ENCODE results near the gene CAV2. TPM values are rescaled to one million over a fixed set of nuclear protein-coding genes. Genes with fewer than 3 reads are reported as not detected.

CAV2 gene
- total RNA-seq, 2 donors from 2014 or later, result 93.8 to 157 TPM

DNA sequence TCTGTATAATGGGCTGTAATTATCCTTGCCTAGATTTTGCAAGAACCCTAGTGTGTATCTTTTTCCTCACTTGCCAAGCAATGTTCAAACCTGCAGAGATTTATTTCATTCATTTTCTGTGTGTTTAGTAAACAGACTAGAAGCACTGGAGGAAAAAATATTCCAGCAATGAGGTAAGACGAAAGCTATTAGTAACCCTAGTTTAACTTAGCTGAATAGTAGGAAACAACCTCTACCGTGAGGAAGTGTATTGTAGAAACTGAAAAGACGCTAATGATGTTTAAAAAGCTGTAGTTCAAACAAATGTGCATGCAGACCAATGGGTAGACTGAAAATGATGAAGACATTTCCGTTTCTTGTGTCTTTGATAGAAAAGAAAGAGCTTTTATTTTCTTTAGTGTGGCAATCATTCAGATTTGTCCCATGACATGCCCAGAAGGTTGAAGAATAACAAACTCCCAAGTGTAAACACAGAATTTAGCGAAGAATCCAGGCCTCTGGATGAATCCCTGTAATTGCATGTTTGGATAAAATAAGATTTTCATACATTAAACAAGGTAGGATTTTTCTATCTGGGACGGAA lies 46.0 kb downstream of the CAV2 start:
- DNase-seq (ENCODE audit: low spot score), result no peak
- Histone ChIP-seq H3K4me3 (no peak overlapping the region), H3K4me1 (ENCODE audit: control insufficient read depth in 1 of 2, low read depth in 2 of 2) (peaks cover 3 to 30% of the 10 kb centered on the region in 2 donors), H3K27me3 (replicated peaks; ENCODE audit: insufficient read depth) (no peaks in the 10 kb centered on the region), H3K27ac (peak overlapping the region in 1 of 2 donors; percentile 2), H3K9me3 (no peaks in the 10 kb centered on the region), H3K36me3 (peaks cover 9% of the 10 kb centered on the region)
- no peak for ATAC-seq (ENCODE audit: insufficient number of reproducible peaks, low FRiP score, low read depth)
- TF ChIP-seq, protein P1, sequence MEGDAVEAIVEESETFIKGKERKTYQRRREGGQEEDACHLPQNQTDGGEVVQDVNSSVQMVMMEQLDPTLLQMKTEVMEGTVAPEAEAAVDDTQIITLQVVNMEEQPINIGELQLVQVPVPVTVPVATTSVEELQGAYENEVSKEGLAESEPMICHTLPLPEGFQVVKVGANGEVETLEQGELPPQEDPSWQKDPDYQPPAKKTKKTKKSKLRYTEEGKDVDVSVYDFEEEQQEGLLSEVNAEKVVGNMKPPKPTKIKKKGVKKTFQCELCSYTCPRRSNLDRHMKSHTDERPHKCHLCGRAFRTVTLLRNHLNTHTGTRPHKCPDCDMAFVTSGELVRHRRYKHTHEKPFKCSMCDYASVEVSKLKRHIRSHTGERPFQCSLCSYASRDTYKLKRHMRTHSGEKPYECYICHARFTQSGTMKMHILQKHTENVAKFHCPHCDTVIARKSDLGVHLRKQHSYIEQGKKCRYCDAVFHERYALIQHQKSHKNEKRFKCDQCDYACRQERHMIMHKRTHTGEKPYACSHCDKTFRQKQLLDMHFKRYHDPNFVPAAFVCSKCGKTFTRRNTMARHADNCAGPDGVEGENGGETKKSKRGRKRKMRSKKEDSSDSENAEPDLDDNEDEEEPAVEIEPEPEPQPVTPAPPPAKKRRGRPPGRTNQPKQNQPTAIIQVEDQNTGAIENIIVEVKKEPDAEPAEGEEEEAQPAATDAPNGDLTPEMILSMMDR (IDR thresholded peaks at IDR 0.05), result no peak

DNA sequence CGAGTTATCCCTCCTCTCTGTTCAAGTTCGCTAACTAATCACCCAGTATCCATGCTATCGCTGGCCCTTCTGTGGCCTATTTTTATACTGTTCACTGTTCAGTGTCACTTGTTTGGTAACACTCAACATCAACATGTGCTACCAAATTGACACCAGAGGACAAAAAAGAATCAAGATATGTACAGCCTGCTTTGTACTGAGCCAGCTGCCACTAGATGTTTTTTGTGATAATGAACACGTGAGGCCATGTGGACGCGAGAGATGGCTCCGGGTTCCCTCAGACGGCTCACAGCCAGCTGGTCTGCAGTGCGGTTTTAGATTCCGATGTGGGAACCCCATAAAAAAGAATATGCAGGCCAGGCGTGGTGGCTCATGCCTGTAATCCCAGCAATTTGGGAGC lies 46.5 kb downstream of the CAV2 start:
- Histone ChIP-seq H3K9me3 (no peaks in the 10 kb centered on the region), H3K27ac (peak overlapping the region; percentile 2 to 24), H3K4me1 (ENCODE audit: control insufficient read depth in 1 of 2, low read depth in 2 of 2) (peaks cover 3 to 31% of the 10 kb centered on the region in 2 donors), H3K27me3 (replicated peaks; ENCODE audit: insufficient read depth) (no peaks in the 10 kb centered on the region), H3K4me3 (no peak overlapping the region), H3K36me3 (peaks cover 9% of the 10 kb centered on the region)
- ATAC-seq (ENCODE audit: insufficient number of reproducible peaks, low FRiP score, low read depth), result no peak
- no peak for DNase-seq (ENCODE audit: low spot score)
- TF ChIP-seq, protein P1 (IDR thresholded peaks at IDR 0.05), result no peak

DNA sequence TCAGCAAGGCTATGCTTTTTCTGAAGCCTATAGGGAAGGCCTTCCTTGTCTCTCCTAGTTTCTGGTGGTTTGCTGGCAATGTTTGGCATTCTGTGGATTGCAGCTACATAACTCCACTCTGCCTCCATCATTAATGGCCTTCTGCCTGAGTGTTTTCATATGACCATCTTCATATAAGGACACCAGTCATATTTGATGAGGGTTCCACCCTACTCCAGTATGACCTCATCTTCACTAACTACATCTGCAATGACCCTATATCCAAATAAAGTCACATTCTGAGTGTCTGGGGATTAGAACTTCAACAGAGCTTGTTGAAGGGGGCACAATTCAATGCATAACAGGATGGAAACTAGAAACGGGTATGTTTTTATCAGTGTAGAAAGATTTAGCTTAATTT lies 47.4 kb downstream of the CAV2 start:
- TF ChIP-seq, protein P1 (IDR thresholded peaks at IDR 0.05), result no peak
- DNase-seq (ENCODE audit: low spot score) (no peak), ATAC-seq (ENCODE audit: insufficient number of reproducible peaks, low FRiP score, low read depth) (no peak)
- peaks cover 11% of the 10 kb centered on the region for H3K36me3 ChIP-seq
- no peaks in the 10 kb centered on the region for H3K9me3 ChIP-seq
- peaks cover 3 to 26% of the 10 kb centered on the region in 2 donors for H3K4me1 ChIP-seq (ENCODE audit: control insufficient read depth in 1 of 2, low read depth in 2 of 2)
- no peak overlapping the region for H3K4me3 ChIP-seq
- H3K27ac ChIP-seq, result peak overlapping the region; percentile 3 to 40
- H3K27me3 ChIP-seq (replicated peaks; ENCODE audit: insufficient read depth), result no peaks in the 10 kb centered on the region

DNA sequence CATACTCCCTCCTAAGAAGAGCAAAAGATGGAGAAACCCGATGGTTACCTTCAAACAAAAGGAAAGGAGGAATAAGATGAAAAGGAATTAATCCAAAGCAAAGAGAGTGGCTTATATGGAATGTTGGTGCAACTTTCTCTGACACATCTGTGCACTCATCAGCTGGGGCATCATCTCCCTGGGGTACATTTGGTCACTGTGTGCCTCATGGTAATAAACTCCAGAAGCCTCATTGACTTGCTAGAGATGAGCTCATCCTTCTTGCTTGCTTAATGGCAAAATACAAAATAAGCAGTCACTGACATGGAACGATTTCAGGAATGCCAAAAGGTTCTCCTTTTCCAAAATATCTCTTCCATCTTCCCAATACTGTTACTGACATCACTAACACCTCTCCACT lies 47.8 kb downstream of the CAV2 start:
- H3K9me3 ChIP-seq, result no peaks in the 10 kb centered on the region
- H3K27ac ChIP-seq, result peak overlapping the region; percentile 3 to 40
- TF ChIP-seq, protein P1 (IDR thresholded peaks at IDR 0.05), result no peak
- no peak overlapping the region for H3K4me3 ChIP-seq
- ATAC-seq (ENCODE audit: insufficient number of reproducible peaks, low FRiP score, low read depth), result no peak
- H3K4me1 ChIP-seq (ENCODE audit: control insufficient read depth in 1 of 2, low read depth in 2 of 2), result peaks cover 0 to 26% of the 10 kb centered on the region in 2 donors
- H3K27me3 ChIP-seq (replicated peaks; ENCODE audit: insufficient read depth), result no peaks in the 10 kb centered on the region
- peaks cover 14% of the 10 kb centered on the region for H3K36me3 ChIP-seq
- DNase-seq (ENCODE audit: low spot score), result no peak

DNA sequence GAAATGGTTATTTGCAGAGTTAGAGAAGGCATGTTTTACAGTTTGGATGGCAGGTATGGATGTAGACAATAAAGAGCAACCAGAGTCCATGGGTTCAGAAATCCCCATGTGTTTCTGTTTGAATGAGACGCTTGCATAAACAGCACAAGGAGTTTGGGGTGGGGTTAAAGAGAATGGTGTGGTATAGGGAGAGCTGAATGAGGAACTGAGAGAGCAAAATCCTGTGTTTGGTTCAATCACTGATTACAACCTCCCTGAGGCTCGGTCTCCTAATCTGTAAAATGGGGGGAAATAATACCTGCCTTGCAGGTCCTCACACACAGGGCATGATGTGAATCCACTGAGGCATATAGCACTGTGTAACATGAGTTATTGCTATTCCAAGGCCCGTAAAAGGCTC lies 49.0 kb downstream of the CAV2 start:
- H3K4me1 ChIP-seq (ENCODE audit: control insufficient read depth in 1 of 2, low read depth in 2 of 2), result peaks cover 2 to 26% of the 10 kb centered on the region in 2 donors

More for the DNA sequence above, 49.0 kb downstream of the CAV2 start:
- Histone ChIP-seq H3K4me3 (no peak overlapping the region), H3K27me3 (replicated peaks; ENCODE audit: insufficient read depth) (no peaks in the 10 kb centered on the region), H3K36me3 (peaks cover 14% of the 10 kb centered on the region), H3K27ac (no peak overlapping the region), H3K9me3 (no peaks in the 10 kb centered on the region)
- DNase-seq (ENCODE audit: low spot score) (no peak), ATAC-seq (ENCODE audit: insufficient number of reproducible peaks, low FRiP score, low read depth) (no peak)
- TF ChIP-seq, protein P1 (IDR thresholded peaks at IDR 0.05), result no peak

Data from thoracic aorta (tissue), 2 donors.